Hepatocyte (in vitro differentiated cells): ENCODE results near the gene SGTA. TPM values are rescaled to one million over a fixed set of nuclear protein-coding genes. Genes with fewer than 3 reads are reported as not detected.

Source experiments
- DNase-seq: peaks from one replicate; pipeline ENCODE4 v3.0.0-alpha.2; 2016; ENCODE audit warnings: low spot score
- H2AFZ ChIP-seq: fragments of 200-600 bp; sonication (generic); 2 replicates; pipeline ENCODE4 v1.6.0; 2016; ENCODE audit warnings: antibody characterized with exemption, mild to moderate bottlenecking
- H3K27ac ChIP-seq: fragments of 200-600 bp; sonication (generic); 2 replicates; pipeline ENCODE4 v1.5.1; 2016; ENCODE audit warnings: mild to moderate bottlenecking
- H3K27me3 ChIP-seq: fragments of 200-600 bp; sonication (generic); 2 replicates; pipeline ENCODE4 v1.6.1; 2016
- H3K36me3 ChIP-seq: fragments of 200-600 bp; sonication (generic); replicated peaks from 2 replicates; pipeline ENCODE4 v1.5.1; 2016; ENCODE audit warnings: low read depth; ENCODE audit not compliant: insufficient read depth
- H3K4me1 ChIP-seq: fragments of 200-600 bp; sonication (generic); 2 replicates; pipeline ENCODE4 v1.5.1; 2016; ENCODE audit warnings: mild to moderate bottlenecking, moderate library complexity; ENCODE audit not compliant: insufficient read depth
- H3K4me2 ChIP-seq: fragments of 200-600 bp; sonication (generic); 2 replicates; pipeline ENCODE4 v1.6.0; 2016
- H3K4me3 ChIP-seq: fragments of 200-600 bp; sonication (generic); 2 replicates; pipeline ENCODE4 v1.5.1; 2016; ENCODE audit warnings: mild to moderate bottlenecking
- H3K79me2 ChIP-seq: fragments of 200-600 bp; sonication (generic); 2 replicates; pipeline ENCODE4 v1.6.0; 2017; ENCODE audit warnings: mild to moderate bottlenecking
- H3K9me2 ChIP-seq: fragments of 200-600 bp; sonication (generic); replicated peaks from 2 replicates; pipeline ENCODE4 v1.6.0; 2017; ENCODE audit warnings: mild to moderate bottlenecking; ENCODE audit not compliant: insufficient read depth
- H3K9me3 ChIP-seq: fragments of 200-600 bp; sonication (generic); 2 replicates; pipeline ENCODE4 v1.5.1; 2016; ENCODE audit warnings: low read depth, mild to moderate bottlenecking
- H4K20me1 ChIP-seq: fragments of 200-600 bp; sonication (generic); 2 replicates; pipeline ENCODE4 v1.6.0; 2016; ENCODE audit warnings: mild to moderate bottlenecking; ENCODE audit not compliant: insufficient read depth, poor library complexity, severe bottlenecking
- EZH2 ChIP-seq: fragments of 200-600 bp; sonication (generic); IDR thresholded peaks from 2 replicates; pipeline ENCODE4 v1.6.1; 2016; ENCODE audit warnings: antibody characterized with exemption, mild to moderate bottlenecking, borderline replicate concordance
- EZH2phosphoT487 ChIP-seq: fragments of 200-600 bp; sonication (generic); IDR thresholded peaks from one replicate; pipeline ENCODE4 v1.6.1; 2018; ENCODE audit warnings: antibody characterized with exemption, mild to moderate bottlenecking, low read depth, moderate library complexity; ENCODE audit not compliant: unreplicated experiment, severe bottlenecking
- WGBS: methylation state at CpG from one replicate; pipeline ENCODE4 v1.1.6; 2016; ENCODE audit warnings: low lambda C conversion rate; ENCODE audit errors: missing lambda C conversion rate; 5-methylcytosine and 5-hydroxymethylcytosine counted together
- polyA plus RNA-seq: library from polyadenylated mRNA; unstranded; fragments of >200 nt; fragmentation: Nextera tagmentation; extraction: Ambion mirVana; gene quantifications from 2 replicates; pipeline ENCODE4 v1.2.1, GENCODE V29; 2016
- total RNA-seq: library from RNA; depleted of rRNA; stranded (reverse); fragments of >200 nt; gene quantifications from 2 replicates; pipeline ENCODE4 v1.2.3, GENCODE V29; 2014
- TF ChIP-seq, protein P1 (sequence below): fragments of 200-600 bp; sonication (generic); IDR thresholded peaks from 2 replicates; pipeline ENCODE4 v1.5.1; 2016; ENCODE audit warnings: antibody characterized with exemption, mild to moderate bottlenecking; ENCODE audit not compliant: poor library complexity

The SGTA gene
- total and polyA plus RNA-seq, 2 experiments from 2014 or later: 37.4 to 62.8 TPM

DNA sequence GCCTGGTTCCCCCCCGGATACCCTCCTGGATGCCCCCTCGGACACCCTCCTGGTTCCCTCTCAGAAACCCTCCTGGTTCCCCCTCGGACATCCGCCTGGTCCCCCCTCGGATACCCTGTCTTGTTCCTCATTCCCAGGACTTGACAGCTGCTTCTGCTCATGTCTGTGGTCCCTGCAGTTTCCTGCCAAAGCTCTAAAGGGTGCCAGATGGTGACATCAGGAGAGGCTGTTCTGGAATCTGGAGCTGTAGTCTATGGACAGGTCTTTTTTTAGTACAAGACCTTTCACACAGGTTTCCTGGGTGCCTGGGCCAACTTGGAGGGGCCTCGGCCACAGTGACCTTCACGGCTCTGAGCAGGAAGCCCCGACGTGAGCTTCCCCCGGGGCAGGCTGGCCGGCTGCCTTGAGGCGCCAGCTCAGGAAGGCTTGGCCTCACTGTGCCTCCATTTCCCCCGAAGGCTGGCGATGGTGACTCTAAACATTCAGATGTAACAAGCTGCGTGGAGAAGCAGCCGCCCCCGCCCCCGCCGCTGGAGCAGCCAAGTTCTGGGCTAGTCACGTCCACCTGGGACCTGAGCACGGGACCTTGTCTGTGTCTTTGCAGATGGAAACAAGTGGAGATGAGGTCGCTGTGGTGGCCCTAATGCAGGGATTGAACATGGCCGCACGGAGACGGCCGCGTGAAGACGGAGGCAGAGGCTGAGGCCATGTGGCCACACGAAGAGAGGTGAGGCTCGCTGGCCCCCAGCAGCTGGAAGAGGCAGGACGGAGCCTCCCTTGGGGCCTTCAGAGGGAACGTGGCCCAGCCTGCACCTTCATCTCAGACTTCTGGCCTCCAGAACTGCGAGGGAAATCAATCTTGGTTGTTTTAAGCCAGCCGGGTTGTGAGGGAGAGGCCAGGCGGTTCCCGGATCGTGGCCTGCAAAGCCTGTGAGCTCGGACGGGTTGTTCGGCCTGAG is 12.7 kb downstream of the SGTA start:
- Histone ChIP-seq H4K20me1 (peaks cover 46% of the 10 kb centered on the region), H3K4me2 (no peak overlapping the region), H3K4me1 (no peaks in the 10 kb centered on the region), H2AFZ (no peak overlapping the region), H3K9me2 (no peaks in the 10 kb centered on the region), H3K27ac (no peak overlapping the region), H3K9me3 (no peaks in the 10 kb centered on the region), H3K36me3 (no peaks in the 10 kb centered on the region), H3K4me3 (no peak overlapping the region), H3K79me2 (peaks cover 57% of the 10 kb centered on the region), H3K27me3 (no peaks in the 10 kb centered on the region)
- WGBS: 90% methylated on average over 35 of the region's 40 CpGs
- TF ChIP-seq EZH2: no peak
- TF ChIP-seq, protein P1, sequence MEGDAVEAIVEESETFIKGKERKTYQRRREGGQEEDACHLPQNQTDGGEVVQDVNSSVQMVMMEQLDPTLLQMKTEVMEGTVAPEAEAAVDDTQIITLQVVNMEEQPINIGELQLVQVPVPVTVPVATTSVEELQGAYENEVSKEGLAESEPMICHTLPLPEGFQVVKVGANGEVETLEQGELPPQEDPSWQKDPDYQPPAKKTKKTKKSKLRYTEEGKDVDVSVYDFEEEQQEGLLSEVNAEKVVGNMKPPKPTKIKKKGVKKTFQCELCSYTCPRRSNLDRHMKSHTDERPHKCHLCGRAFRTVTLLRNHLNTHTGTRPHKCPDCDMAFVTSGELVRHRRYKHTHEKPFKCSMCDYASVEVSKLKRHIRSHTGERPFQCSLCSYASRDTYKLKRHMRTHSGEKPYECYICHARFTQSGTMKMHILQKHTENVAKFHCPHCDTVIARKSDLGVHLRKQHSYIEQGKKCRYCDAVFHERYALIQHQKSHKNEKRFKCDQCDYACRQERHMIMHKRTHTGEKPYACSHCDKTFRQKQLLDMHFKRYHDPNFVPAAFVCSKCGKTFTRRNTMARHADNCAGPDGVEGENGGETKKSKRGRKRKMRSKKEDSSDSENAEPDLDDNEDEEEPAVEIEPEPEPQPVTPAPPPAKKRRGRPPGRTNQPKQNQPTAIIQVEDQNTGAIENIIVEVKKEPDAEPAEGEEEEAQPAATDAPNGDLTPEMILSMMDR: no peak
- TF ChIP-seq EZH2phosphoT487: no peak
- DNase-seq: no peak

- H4K20me1 ChIP-seq: peaks cover 35% of the 10 kb centered on the region
- H3K4me2 ChIP-seq: no peak overlapping the region
- WGBS: 99% methylated on average over 8 of the region's 8 CpGs
- H3K4me1 ChIP-seq: no peaks in the 10 kb centered on the region
- H3K9me3 ChIP-seq: no peaks in the 10 kb centered on the region
- peaks cover 46% of the 10 kb centered on the region for H3K79me2 ChIP-seq
- no peak overlapping the region for H3K27ac ChIP-seq
- TF ChIP-seq, protein P1: no peak
- no peak for TF ChIP-seq EZH2phosphoT487
- TF ChIP-seq EZH2: no peak
- H3K9me2 ChIP-seq: no peaks in the 10 kb centered on the region
- no peaks in the 10 kb centered on the region for H3K36me3 ChIP-seq
- H3K4me3 ChIP-seq: no peak overlapping the region
- no peak overlapping the region for H2AFZ ChIP-seq
- DNase-seq: no peak
- H3K27me3 ChIP-seq: no peaks in the 10 kb centered on the region
Measured at GRCh38 chr19:2769218-2769617, 13.9 kb downstream of the SGTA start.

DNA sequence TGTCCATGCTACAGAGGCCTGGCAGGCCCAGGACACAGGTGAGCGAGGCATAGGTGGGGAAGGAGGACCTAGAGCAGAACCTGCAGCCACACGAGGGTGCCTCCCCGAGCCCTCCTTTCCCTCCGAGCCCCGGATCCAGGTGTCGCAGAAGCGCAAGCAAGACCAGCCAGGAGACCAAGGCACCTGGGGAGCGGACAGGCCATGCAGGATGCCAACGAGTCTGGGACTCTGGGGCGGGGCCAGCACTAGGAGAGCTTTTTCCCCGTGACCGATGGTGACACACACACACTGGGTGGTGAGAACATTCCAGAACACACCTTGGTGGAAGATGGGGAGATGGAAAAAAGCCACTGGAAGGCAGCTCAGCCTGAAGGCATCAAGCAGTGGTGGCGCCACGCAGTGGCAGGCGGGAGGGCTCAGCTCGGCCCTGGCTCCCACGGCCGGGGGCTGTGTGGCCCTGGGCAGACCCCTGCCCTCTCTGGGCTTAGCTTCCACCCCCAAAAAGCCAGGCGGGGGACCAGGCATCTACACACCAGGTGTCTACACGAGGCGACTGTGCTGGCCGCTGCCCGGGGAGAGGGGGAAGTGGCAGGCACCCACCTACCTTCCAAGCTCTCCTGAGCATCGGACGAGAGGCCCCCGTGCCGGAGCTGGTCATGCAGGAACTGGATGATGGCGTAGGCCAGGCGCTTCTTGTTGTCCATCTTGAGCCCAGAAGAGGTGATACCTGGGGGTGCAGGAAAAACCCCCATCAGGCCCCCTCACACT is 14.5 kb downstream of the SGTA start:
- no peaks in the 10 kb centered on the region for H3K27me3 ChIP-seq
- H2AFZ ChIP-seq: no peak overlapping the region
- DNase-seq: no peak
- no peaks in the 10 kb centered on the region for H3K9me2 ChIP-seq
- H3K27ac ChIP-seq: no peak overlapping the region
- peaks cover 42% of the 10 kb centered on the region for H3K79me2 ChIP-seq
- WGBS: 96% methylated on average over 27 of the region's 29 CpGs
- no peaks in the 10 kb centered on the region for H3K4me1 ChIP-seq
- peaks cover 34% of the 10 kb centered on the region for H4K20me1 ChIP-seq
- TF ChIP-seq, protein P1: no peak
- no peak for TF ChIP-seq EZH2
- no peak for TF ChIP-seq EZH2phosphoT487
- H3K36me3 ChIP-seq: no peaks in the 10 kb centered on the region
- H3K4me3 ChIP-seq: no peak overlapping the region
- no peaks in the 10 kb centered on the region for H3K9me3 ChIP-seq
- H3K4me2 ChIP-seq: no peak overlapping the region
